ENCODE measurements around the gene RPL15.
"Not testable (repeated sequence)": the region's sequence is repeated elsewhere in the genome, so short reads cannot be mapped to it uniquely, and the experiment has no call there.

Gene RPL15

DNA sequence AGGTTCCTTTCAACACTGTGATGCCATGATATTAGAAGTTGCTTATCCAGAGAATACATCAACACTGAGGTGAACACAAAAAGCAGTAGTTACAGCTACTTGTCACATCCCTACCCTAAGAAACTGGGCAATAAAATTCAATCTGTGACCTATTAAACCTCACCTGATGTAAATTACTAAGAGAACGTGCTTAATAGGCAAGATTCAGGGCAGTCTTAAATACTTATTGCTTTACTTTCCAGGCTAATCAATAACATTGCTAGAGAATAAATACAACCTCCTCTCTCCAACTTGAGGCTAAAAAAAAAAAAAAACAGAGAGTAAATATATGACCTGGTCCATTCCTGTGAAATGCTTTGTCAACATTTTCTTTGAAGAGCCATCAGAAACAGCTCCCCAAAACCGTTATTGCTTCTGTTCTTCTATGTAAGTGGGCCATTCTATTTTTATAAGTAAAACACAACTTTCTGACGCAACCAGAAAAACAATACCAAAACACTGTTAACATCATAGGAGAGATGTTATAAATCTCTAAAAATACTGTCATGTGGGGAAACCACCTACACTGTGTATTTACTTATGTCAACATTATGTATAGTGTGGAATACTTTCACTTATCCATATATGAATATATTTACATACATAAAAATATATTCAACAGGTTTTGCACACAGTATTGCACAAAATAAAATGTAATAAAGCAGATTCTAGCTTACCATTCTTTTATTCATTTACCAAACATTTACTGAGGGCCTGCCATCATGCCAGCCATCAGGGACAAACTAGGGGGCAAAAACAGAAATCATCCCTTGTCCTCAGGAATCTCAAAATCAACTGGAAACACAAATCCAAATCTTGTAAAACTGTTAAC is 2.8 kb upstream of the RPL15 start:
- Mint-ChIP-seq H3K4me3 (no peak overlapping the region), H3K27ac (no peak overlapping the region)
- no peak for DNase-seq

DNA sequence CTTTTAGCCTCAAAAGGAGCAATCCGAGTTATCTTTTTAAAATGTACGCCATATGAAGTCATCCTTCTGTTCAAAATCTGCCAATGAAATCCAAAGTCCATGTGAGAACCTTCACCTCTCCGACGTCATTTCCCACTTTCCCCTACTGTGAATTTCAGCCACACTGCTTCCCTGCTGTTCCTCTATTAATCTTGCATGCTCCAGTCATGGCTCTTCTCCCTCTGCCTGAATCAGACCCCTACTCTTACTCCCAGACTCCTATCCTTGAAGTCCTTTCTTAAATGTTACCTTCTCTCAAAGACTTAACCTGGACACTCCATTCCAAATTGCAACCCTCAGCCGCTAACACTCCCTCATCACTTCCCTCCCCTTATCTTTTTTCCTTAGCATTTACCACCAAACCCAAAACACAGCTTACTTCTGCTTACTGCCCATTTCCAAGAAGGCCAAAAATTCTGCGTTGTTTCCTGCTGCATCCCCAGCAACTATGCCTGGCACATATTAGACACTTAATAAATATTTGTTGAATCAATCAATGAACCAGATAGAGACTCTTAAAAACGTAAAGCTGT is 1.3 kb upstream of the RPL15 start:
- H3K27ac Mint-ChIP-seq: no peak overlapping the region
- ATAC-seq: no peak

More for the DNA sequence above, 2.8 kb upstream of the RPL15 start:
- Mint-ChIP-seq H3K27me3 (no peaks in the 10 kb centered on the region), H3K4me1 (peaks cover 36% of the 10 kb centered on the region), H3K9me3 (no peaks in the 10 kb centered on the region)
- ATAC-seq: no peak

DNA sequence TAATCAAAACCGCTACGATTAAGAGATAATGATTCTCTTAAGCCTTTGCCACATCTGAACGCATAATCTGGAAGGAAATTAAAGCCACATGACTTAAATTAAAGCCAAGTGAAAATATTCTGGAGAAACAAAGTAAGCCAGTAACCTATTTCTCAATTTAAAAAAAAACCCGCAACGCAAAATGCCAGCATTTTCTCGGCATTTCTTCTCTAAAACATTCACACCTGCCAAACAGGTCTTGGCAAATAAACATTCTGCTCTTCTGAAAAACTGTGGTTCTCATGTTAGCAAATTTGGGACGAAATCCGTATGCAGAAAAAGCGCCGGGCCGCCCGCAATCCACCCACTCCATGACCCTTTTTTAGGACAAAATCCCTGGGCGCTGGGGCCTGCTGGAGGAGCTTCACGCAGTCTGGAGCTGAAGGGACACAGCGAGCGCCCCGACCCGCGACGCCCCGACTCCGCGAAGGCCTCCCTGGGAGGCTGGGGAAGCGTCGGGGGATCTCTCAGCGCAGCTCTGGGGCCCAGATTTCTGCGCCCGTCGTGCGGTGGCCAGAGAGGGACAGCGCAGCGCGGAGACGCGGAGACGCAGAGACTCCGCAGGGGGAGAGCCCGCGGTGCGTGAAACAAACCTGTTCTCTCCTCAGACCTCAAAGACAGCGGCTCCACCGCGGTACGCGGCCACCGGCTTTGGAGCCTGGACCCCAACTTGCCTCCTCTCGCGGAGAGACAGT is 613 bp upstream of the RPL15 start:
- H3K27ac Mint-ChIP-seq: peak overlapping the region; percentile 99 to 100
- no peaks in the 10 kb centered on the region for H3K27me3 Mint-ChIP-seq
- ATAC-seq (peak; percentile 68), DNase-seq (no peak)
- H3K4me1 Mint-ChIP-seq: peaks cover 51% of the 10 kb centered on the region
- no peaks in the 10 kb centered on the region for H3K9me3 Mint-ChIP-seq
- H3K4me3 Mint-ChIP-seq: peak overlapping the region; percentile 96 to 98

More for the DNA sequence above, 1.3 kb upstream of the RPL15 start:
- no peak for DNase-seq
- H3K4me1 Mint-ChIP-seq: peaks cover 51% of the 10 kb centered on the region
- H3K4me3 Mint-ChIP-seq: peak overlapping the region; percentile 96 to 98
- H3K27me3 Mint-ChIP-seq: no peaks in the 10 kb centered on the region
- no peaks in the 10 kb centered on the region for H3K9me3 Mint-ChIP-seq

DNA sequence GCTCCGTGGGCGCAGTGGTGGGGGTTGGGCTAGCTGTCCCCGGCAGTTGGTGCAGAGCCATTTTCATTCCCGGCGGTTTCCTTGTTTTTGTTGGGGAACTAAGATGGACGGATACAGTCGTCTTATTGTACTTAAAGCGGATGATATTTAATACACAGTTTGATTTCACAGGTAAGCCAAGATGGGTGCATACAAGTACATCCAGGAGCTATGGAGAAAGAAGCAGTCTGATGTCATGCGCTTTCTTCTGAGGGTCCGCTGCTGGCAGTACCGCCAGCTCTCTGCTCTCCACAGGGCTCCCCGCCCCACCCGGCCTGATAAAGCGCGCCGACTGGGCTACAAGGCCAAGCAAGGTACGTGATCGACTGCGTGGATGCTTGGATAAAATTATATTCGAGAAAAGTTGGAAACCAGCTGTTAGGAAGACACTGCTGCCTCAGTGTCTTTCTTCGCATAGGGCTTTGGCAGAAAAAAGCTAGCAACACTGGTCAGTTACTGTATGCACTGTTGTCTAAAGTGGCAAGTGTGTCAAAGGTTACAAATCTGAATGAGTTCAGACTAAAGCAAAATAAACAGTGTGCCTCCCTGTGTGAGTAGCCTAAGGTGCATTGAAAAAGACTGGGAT is 859 bp downstream of the RPL15 start:
- Mint-ChIP-seq H3K4me1 (peaks cover 51% of the 10 kb centered on the region), H3K27ac (peak overlapping the region; percentile 99 to 100), H3K4me3 (peak overlapping the region; percentile 96 to 98)
- not testable (repeated sequence) for ATAC-seq, H3K27me3 Mint-ChIP-seq, DNase-seq, H3K9me3 Mint-ChIP-seq

GRCh38 chr3:23918331-23918730 is 1.4 kb downstream of the RPL15 start:
- ATAC-seq, DNase-seq, H3K9me3 Mint-ChIP-seq, H3K27me3 Mint-ChIP-seq: not testable (repeated sequence)
- Mint-ChIP-seq H3K4me1 (peaks cover 51% of the 10 kb centered on the region), H3K27ac (peak overlapping the region; percentile 99 to 100), H3K4me3 (peak overlapping the region; percentile 96 to 98)

GRCh38 chr3:23919628-23920027 is 2.7 kb downstream of the RPL15 start:
- H3K9me3 Mint-ChIP-seq: no peaks in the 10 kb centered on the region
- ATAC-seq (no peak), DNase-seq (no peak)
- H3K27me3 Mint-ChIP-seq: no peaks in the 10 kb centered on the region
- H3K4me1 Mint-ChIP-seq: peaks cover 50% of the 10 kb centered on the region
- peak overlapping the region in 1 of 2 donors; percentile 19 for H3K27ac Mint-ChIP-seq
- peak overlapping the region; percentile 26 to 96 for H3K4me3 Mint-ChIP-seq

- H3K4me1 Mint-ChIP-seq: peaks cover 44% of the 10 kb centered on the region
- H3K27me3 Mint-ChIP-seq: no peaks in the 10 kb centered on the region
- DNase-seq (no peak), ATAC-seq (no peak)
- no peaks in the 10 kb centered on the region for H3K9me3 Mint-ChIP-seq
- peak overlapping the region; percentile 13 to 96 for H3K4me3 Mint-ChIP-seq
- H3K27ac Mint-ChIP-seq: no peak overlapping the region
Observed at GRCh38 chr3:23920151-23920655, 3.3 kb downstream of the RPL15 start.

DNA sequence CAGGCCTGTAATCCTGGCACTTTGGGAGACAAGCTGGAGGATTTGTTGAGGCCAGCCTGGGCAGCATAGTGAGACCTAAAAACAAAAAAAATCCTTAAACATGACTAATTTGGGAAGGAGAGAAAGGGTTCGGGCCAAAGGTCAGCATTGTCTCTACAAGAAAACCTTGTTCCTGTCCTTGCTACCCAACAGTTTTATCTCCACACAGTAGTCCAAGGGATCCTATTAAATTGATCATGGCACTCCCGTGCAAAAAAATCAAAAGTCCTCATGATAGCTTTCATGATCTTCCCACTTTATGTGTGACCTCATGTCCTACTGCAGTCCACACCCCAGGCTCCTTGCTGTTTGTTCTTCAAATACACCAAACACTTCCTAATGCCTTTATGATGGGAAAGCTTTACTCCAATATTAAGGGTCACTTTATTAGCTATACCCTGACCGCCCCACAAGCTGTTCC is 4.2 kb downstream of the RPL15 start:
- Mint-ChIP-seq H3K4me1 (peaks cover 35% of the 10 kb centered on the region), H3K27ac (no peak overlapping the region), H3K27me3 (no peaks in the 10 kb centered on the region), H3K9me3 (no peaks in the 10 kb centered on the region), H3K4me3 (no peak overlapping the region)
- ATAC-seq: no peak
- no peak for DNase-seq

- Mint-ChIP-seq H3K9me3 (no peaks in the 10 kb centered on the region), H3K27me3 (no peaks in the 10 kb centered on the region), H3K27ac (no peak overlapping the region), H3K4me3 (no peak overlapping the region), H3K4me1 (peaks cover 18% of the 10 kb centered on the region)
- DNase-seq (no peak), ATAC-seq (no peak)
Observed at GRCh38 chr3:23923786-23924185, 6.9 kb downstream of the RPL15 start.

DNA sequence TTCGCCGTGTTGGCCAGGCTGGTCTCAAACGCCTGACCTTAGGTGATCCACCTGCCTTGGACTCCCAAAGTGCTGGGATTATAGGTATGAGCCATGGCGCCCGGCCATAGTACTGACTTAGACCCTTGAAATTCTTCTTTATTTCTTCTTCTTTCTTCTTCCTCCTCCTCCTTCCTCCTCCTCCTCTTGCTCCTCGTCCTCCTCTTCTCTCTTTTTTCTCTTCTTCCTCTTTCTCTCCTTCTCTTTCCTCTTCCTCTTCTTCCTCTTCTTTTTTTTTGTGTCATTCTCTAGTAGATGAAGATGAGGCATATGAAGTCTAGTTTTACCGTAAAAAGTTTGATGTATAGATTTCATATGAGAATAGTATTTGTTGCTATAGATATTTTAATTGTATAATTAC is 9.3 kb downstream of the RPL15 start:
- no peak overlapping the region for H3K4me3 Mint-ChIP-seq
- H3K27me3 Mint-ChIP-seq: no peaks in the 10 kb centered on the region
- H3K27ac Mint-ChIP-seq: no peak overlapping the region
- DNase-seq (no peak), ATAC-seq (no peak)
- H3K9me3 Mint-ChIP-seq: no peaks in the 10 kb centered on the region
- no peaks in the 10 kb centered on the region for H3K4me1 Mint-ChIP-seq

GRCh38 chr3:23926736-23927135 is 9.8 kb downstream of the RPL15 start:
- no peak overlapping the region for H3K4me3 Mint-ChIP-seq
- DNase-seq: no peak
- no peaks in the 10 kb centered on the region for H3K9me3 Mint-ChIP-seq
- ATAC-seq: no peak
- no peaks in the 10 kb centered on the region for H3K4me1 Mint-ChIP-seq
- H3K27ac Mint-ChIP-seq: no peak overlapping the region
- H3K27me3 Mint-ChIP-seq: no peaks in the 10 kb centered on the region

GRCh38 chr3:23928524-23928923 is 11.6 kb downstream of the RPL15 start:
- Mint-ChIP-seq H3K9me3 (no peaks in the 10 kb centered on the region), H3K27ac (peak overlapping the region in 1 of 2 donors; percentile 61), H3K27me3 (no peaks in the 10 kb centered on the region), H3K4me1 (no peaks in the 10 kb centered on the region), H3K4me3 (no peak overlapping the region)
- ATAC-seq (no peak), DNase-seq (no peak)

- Mint-ChIP-seq H3K4me3 (peak overlapping the region in 1 of 2 donors; percentile 24), H3K27ac (no peak overlapping the region), H3K9me3 (no peaks in the 10 kb centered on the region), H3K4me1 (no peaks in the 10 kb centered on the region), H3K27me3 (peaks cover 2% of the 10 kb centered on the region)
- DNase-seq (no peak), ATAC-seq (no peak)
Observed at GRCh38 chr3:23931597-23931996, 14.7 kb downstream of the RPL15 start.

GRCh38 chr3:23932571-23932970 is 15.6 kb downstream of the RPL15 start:
- H3K4me1 Mint-ChIP-seq: no peaks in the 10 kb centered on the region
- H3K9me3 Mint-ChIP-seq: no peaks in the 10 kb centered on the region
- no peak for DNase-seq
- peaks cover 8% of the 10 kb centered on the region for H3K27me3 Mint-ChIP-seq
- H3K4me3 Mint-ChIP-seq: no peak overlapping the region
- H3K27ac Mint-ChIP-seq: no peak overlapping the region
- no peak for ATAC-seq

- ATAC-seq (no peak), DNase-seq (no peak)
- Mint-ChIP-seq H3K9me3 (no peaks in the 10 kb centered on the region), H3K4me1 (no peaks in the 10 kb centered on the region), H3K27me3 (peaks cover 8% of the 10 kb centered on the region), H3K4me3 (no peak overlapping the region), H3K27ac (no peak overlapping the region)
Observed at GRCh38 chr3:23934253-23934652, 17.3 kb downstream of the RPL15 start.

All from stimulated activated naive CD8-positive, alpha-beta T cell treated with anti-CD3 and anti-CD28 coated beads, Interleukin-15, amount 100 ng/mL, for 72 hours (primary cell).